HEK293 (cell line): Measurements from ENCODE around the gene HES5.

ENCODE experiments used
- CTCF ChIA-PET: fragments of 350-600 bp; formaldehyde crosslinking; extraction: SDS; loops from one replicate; lab custom pipeline; 2021; ENCODE audit warnings: antibody characterized with exemption; lab: Yijun Ruan, JAX
- POLR2A ChIA-PET: fragments of 300-600 bp; formaldehyde crosslinking; extraction: SDS; loops from one replicate; lab custom pipeline; 2020; ENCODE audit warnings: antibody characterized with exemption, inconsistent platforms; lab: Yijun Ruan, JAX
- H3K27ac ChIP-seq: fragments of 200-500 bp; sonication (Bioruptor generic); 2 replicates; pipeline ENCODE4 v1.5.1; 2014; ENCODE audit warnings: low read depth, low read length, control low read depth, inconsistent platforms; ENCODE audit errors: extremely low read depth
- H3K36me3 ChIP-seq, 2 experiments: fragments of 200-500 bp in 1 of 2; sonication (Bioruptor generic) in 1 of 2; 1 replicate in 1 of 2; 2 replicates in 1 of 2; pipeline ENCODE4 v1.5.1; 2014 to 2017; ENCODE audit warnings: inconsistent platforms in 2 of 2, low read length in 2 of 2; ENCODE audit not compliant: control insufficient read depth in 2 of 2, insufficient read depth in 1 of 2
- H3K4me1 ChIP-seq: fragments of 200-500 bp; sonication (Bioruptor generic); 2 replicates; pipeline ENCODE4 v1.5.1; 2014; ENCODE audit warnings: mild to moderate bottlenecking, low read length, inconsistent platforms; ENCODE audit not compliant: control insufficient read depth, insufficient read depth
- H3K4me3 ChIP-seq: 2 replicates; pipeline ENCODE4 v1.5.1; 2011; ENCODE audit warnings: low read depth, mild to moderate bottlenecking, control low read depth, low read length, moderate library complexity
- H3K9me3 ChIP-seq: fragments of 200-500 bp; sonication (Bioruptor generic); 2 replicates; pipeline ENCODE4 v1.5.1; 2014; ENCODE audit warnings: low read depth, low read length, inconsistent platforms; ENCODE audit not compliant: control insufficient read depth, insufficient read depth
- KLF1 ChIP-seq: fragments of 450-650 bp; formaldehyde crosslinking; IDR thresholded peaks from 2 replicates; pipeline ENCODE4 v1.5.1; 2016; ENCODE audit warnings: missing biosample characterization, missing genetic modification characterization
- KLF16 ChIP-seq: fragments of 450-650 bp; formaldehyde crosslinking; IDR thresholded peaks from 2 replicates; pipeline ENCODE4 v1.5.1; 2017; ENCODE audit warnings: missing biosample characterization, missing genetic modification characterization
- PRDM10 ChIP-seq: fragments of 450-650 bp; formaldehyde crosslinking; IDR thresholded peaks from 2 replicates; pipeline ENCODE4 v1.5.1; 2016; ENCODE audit warnings: missing biosample characterization, missing genetic modification characterization
- ZFP69B ChIP-seq: fragments of 450-650 bp; formaldehyde crosslinking; IDR thresholded peaks from 2 replicates; pipeline ENCODE4 v1.5.1; 2016; ENCODE audit warnings: missing biosample characterization, missing genetic modification characterization
- ZNF121 ChIP-seq: fragments of 450-650 bp; formaldehyde crosslinking; IDR thresholded peaks from 2 replicates; pipeline ENCODE4 v1.5.1; 2016; ENCODE audit warnings: missing biosample characterization, missing genetic modification characterization
- ZNF140 ChIP-seq: fragments of 450-650 bp; formaldehyde crosslinking; IDR thresholded peaks from 2 replicates; pipeline ENCODE4 v1.5.1; 2016; ENCODE audit warnings: missing biosample characterization, missing genetic modification characterization
- ZNF148 ChIP-seq: fragments of 450-650 bp; formaldehyde crosslinking; IDR thresholded peaks from 2 replicates; pipeline ENCODE4 v1.5.0; 2017; ENCODE audit warnings: missing biosample characterization, missing genetic modification characterization, borderline replicate concordance
- ZNF221 ChIP-seq: fragments of 450-650 bp; formaldehyde crosslinking; IDR thresholded peaks from 2 replicates; pipeline ENCODE4 v1.5.1; 2017; ENCODE audit warnings: missing biosample characterization, missing genetic modification characterization, borderline replicate concordance
- ZNF560 ChIP-seq: fragments of 450-650 bp; formaldehyde crosslinking; IDR thresholded peaks from 2 replicates; pipeline ENCODE4 v1.5.1; 2017; ENCODE audit warnings: missing biosample characterization, missing genetic modification characterization, borderline replicate concordance
- ZNF600 ChIP-seq: fragments of 450-650 bp; formaldehyde crosslinking; IDR thresholded peaks from 2 replicates; pipeline ENCODE4 v1.5.1; 2016; ENCODE audit warnings: missing biosample characterization, missing genetic modification characterization
- ZNF629 ChIP-seq: fragments of 450-650 bp; formaldehyde crosslinking; IDR thresholded peaks from 2 replicates; pipeline ENCODE4 v1.5.1; 2017; ENCODE audit warnings: missing biosample characterization, missing genetic modification characterization
- TF ChIP-seq, protein P1 (sequence below): fragments of 450-650 bp; formaldehyde crosslinking; IDR thresholded peaks from 2 replicates; pipeline ENCODE4 v1.5.1; 2016; ENCODE audit warnings: missing biosample characterization, missing genetic modification characterization
- TF ChIP-seq, protein P2 (sequence below): fragments of 450-650 bp; formaldehyde crosslinking; IDR thresholded peaks from 2 replicates; pipeline ENCODE4 v1.5.1; 2017; ENCODE audit warnings: missing biosample characterization, missing genetic modification characterization
- TF ChIP-seq, protein P3 (sequence below): fragments of 450-650 bp; formaldehyde crosslinking; IDR thresholded peaks from 2 replicates; pipeline ENCODE4 v1.5.1; 2017; ENCODE audit warnings: missing biosample characterization, missing genetic modification characterization

The HES5 gene

DNA sequence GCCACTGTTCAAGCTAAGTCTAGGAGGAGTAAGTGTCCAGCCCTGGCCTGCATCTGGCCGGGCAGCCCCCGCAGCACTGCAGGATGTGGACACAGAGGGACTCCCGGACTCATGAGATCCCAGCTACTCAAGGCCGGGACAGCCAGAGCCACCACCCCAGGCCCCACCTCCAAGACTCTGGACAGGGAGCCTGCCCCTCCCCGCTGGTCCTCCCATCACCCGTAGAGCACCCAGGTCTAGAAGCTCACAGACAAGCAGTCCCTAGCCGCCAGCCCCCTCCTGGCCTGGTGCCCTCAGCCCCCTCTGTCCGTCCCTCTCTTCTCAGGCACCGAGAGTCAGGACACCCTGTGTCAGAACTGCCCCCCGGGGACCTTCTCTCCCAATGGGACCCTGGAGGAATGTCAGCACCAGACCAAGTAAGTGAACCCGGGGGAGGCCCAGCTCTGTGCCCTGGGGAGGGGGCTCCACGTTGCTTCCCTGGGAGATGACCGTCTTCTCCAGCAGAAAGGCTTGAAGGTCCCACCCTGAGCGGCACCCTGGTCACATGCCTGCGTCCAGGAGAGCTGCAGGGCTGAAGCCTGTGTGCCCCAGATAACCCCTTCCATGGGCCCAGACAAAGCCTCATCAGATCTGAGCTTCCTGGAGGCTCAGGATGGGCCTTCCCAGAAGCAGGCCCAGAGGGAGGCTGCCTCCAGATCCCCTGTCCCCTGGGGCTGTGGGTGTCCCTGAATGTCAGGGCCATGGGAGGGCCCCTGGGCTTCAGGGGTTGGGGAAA lies 30.4 kb upstream of the HES5 start:
- ChIA-PET POLR2A (interaction anchor here (1.2 kb wide), 2 partner anchors 13 to 15 kb away, joined by 3 to 5 read pairs; no protein-coding TSS in a partner anchor), CTCF (interaction anchor here (0.7 to 2.6 kb wide), 2 partner anchors 13 to 864 kb away, joined by 5 to 12 read pairs; no protein-coding TSS in a partner anchor)
- Histone ChIP-seq H3K4me3 (no peak overlapping the region), H3K36me3 (no peaks in the 10 kb centered on the region), H3K9me3 (no peaks in the 10 kb centered on the region), H3K27ac (no peak overlapping the region), H3K4me1 (no peaks in the 10 kb centered on the region)
- peak; percentile 28; the same call in 1 of the 2 replicates for TF ChIP-seq PRDM10 (tag by site-specific recombination)
- TF ChIP-seq, protein P1, sequence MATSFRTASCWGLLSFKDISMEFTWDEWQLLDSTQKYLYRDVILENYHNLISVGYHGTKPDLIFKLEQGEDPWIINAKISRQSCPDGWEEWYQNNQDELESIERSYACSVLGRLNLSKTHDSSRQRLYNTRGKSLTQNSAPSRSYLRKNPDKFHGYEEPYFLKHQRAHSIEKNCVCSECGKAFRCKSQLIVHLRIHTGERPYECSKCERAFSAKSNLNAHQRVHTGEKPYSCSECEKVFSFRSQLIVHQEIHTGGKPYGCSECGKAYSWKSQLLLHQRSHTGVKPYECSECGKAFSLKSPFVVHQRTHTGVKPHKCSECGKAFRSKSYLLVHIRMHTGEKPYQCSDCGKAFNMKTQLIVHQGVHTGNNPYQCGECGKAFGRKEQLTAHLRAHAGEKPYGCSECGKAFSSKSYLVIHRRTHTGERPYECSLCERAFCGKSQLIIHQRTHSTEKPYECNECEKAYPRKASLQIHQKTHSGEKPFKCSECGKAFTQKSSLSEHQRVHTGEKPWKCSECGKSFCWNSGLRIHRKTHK (tag by site-specific recombination), result no peak

- no peak overlapping the region for H3K27ac ChIP-seq
- CTCF ChIA-PET, result interaction anchor here (2.6 kb wide), 1 partner anchor 12 kb away, joined by 12 read pairs; no protein-coding TSS in a partner anchor
These were observed 29.6 kb upstream of the HES5 start for GRCh38 chr1:2559509-2560298.

GRCh38 chr1:2558861-2559260 lies 28.8 kb upstream of the HES5 start:
- TF ChIP-seq ZNF121 (no peak), ZFP69B (tag by site-specific recombination) (no peak), ZNF629 (tag by site-specific recombination) (no peak), ZNF148 (tag by site-specific recombination) (no peak), ZNF221 (tag by site-specific recombination) (no peak), KLF16 (tag by site-specific recombination) (no peak)
- TF ChIP-seq, protein P2, sequence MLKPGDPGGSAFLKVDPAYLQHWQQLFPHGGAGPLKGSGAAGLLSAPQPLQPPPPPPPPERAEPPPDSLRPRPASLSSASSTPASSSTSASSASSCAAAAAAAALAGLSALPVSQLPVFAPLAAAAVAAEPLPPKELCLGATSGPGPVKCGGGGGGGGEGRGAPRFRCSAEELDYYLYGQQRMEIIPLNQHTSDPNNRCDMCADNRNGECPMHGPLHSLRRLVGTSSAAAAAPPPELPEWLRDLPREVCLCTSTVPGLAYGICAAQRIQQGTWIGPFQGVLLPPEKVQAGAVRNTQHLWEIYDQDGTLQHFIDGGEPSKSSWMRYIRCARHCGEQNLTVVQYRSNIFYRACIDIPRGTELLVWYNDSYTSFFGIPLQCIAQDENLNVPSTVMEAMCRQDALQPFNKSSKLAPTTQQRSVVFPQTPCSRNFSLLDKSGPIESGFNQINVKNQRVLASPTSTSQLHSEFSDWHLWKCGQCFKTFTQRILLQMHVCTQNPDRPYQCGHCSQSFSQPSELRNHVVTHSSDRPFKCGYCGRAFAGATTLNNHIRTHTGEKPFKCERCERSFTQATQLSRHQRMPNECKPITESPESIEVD (tag by site-specific recombination), result no peak
- TF ChIP-seq, protein P3, sequence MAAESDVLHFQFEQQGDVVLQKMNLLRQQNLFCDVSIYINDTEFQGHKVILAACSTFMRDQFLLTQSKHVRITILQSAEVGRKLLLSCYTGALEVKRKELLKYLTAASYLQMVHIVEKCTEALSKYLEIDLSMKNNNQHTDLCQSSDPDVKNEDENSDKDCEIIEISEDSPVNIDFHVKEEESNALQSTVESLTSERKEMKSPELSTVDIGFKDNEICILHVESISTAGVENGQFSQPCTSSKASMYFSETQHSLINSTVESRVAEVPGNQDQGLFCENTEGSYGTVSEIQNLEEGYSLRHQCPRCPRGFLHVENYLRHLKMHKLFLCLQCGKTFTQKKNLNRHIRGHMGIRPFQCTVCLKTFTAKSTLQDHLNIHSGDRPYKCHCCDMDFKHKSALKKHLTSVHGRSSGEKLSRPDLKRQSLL (tag by site-specific recombination), result no peak
- CTCF ChIA-PET, result interaction anchor here (0.5 kb wide), 1 partner anchor 858 kb away, joined by 3 read pairs; no protein-coding TSS in a partner anchor

More at GRCh38 chr1:2559509-2560298, 29.6 kb upstream of the HES5 start:
- peak; percentile 62; the same call in 1 of the 2 replicates for TF ChIP-seq ZNF600 (tag by site-specific recombination)
- 0 out of 2 replicates have a peak, but pooled peaks have one; percentile 9 for TF ChIP-seq ZNF140 (tag by site-specific recombination)
- no peak for TF ChIP-seq ZNF560 (tag by site-specific recombination)
- no peak for TF ChIP-seq KLF1 (tag by site-specific recombination)
- no peaks in the 10 kb centered on the region for H3K9me3 ChIP-seq
- POLR2A ChIA-PET, result interaction anchor here (1.2 kb wide), 1 partner anchor 14 kb away, joined by 5 read pairs; no protein-coding TSS in a partner anchor
- H3K4me3 ChIP-seq, result no peak overlapping the region
- H3K36me3 ChIP-seq, result no peaks in the 10 kb centered on the region
- H3K4me1 ChIP-seq, result no peaks in the 10 kb centered on the region

More at GRCh38 chr1:2558861-2559260, 28.8 kb upstream of the HES5 start:
- no peak overlapping the region for H3K27ac ChIP-seq
- POLR2A ChIA-PET, result no interaction called here
- H3K9me3 ChIP-seq, result no peaks in the 10 kb centered on the region
- no peaks in the 10 kb centered on the region for H3K4me1 ChIP-seq
- no peak overlapping the region for H3K4me3 ChIP-seq
- no peaks in the 10 kb centered on the region for H3K36me3 ChIP-seq
